Fibroblast of villous mesenchyme (primary cell): Measurements from ENCODE around the gene NSG2. TPM values are rescaled to one million over a fixed set of nuclear protein-coding genes. Genes with fewer than 3 reads are reported as not detected.
"Not testable (repeated sequence)": the region's sequence is repeated elsewhere in the genome, so short reads cannot be mapped to it uniquely, and the experiment has no call there.

Experiments used
- DNase-seq: peaks from one replicate; pipeline ENCODE4 v3.0.0-alpha.2; 2010; ENCODE audit warnings: low read depth
- H3K4me3 ChIP-seq: 2 replicates; pipeline ENCODE4 v1.5.1; 2011; ENCODE audit warnings: low read depth, mild to moderate bottlenecking, low read length
- CTCF ChIP-seq: IDR thresholded peaks from 2 replicates; pipeline ENCODE4 v1.5.1; 2012; ENCODE audit warnings: low read depth, mild to moderate bottlenecking, low read length; ENCODE audit not compliant: insufficient read depth
- total RNA-seq: library from RNA; depleted of rRNA; stranded (reverse); fragments of >200 nt; gene quantifications from 2 replicates; pipeline ENCODE4 v1.2.3, GENCODE V29; 2012

The NSG2 gene
- total RNA-seq, 1 donor = under 0.01 TPM

GRCh38 chr5:174146556-174146955 lies 101.0 kb downstream of the NSG2 start:
- no peak overlapping the region for H3K4me3 ChIP-seq
- no peak for DNase-seq
- TF ChIP-seq CTCF = no peak

- not testable (repeated sequence) for DNase-seq
Measured at GRCh38 chr5:174147012-174147411, 101.5 kb downstream of the NSG2 start.

DNA sequence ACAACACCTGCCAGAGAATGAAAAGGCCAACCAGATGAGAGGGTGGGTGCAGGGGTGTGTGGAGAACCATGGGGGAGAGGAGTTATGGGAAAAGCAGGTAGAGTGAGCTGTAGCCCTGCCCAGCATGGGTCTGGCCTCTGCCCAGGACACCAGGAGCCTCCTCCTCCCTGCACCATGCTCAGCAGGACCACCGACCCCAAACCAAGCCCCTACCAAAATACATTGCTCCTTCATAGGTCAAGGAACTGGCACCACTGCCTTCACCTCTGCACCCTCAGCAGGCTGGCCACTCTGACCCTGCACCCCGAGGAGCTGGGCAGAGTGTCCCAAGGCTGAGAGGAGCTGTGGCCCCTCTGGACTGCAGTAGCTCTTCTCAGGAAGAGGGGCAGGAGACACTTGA lies 102.0 kb downstream of the NSG2 start:
- no peak overlapping the region for H3K4me3 ChIP-seq
- DNase-seq = no peak
- TF ChIP-seq CTCF = no peak

More at GRCh38 chr5:174147012-174147411, 101.5 kb downstream of the NSG2 start:
- not testable (repeated sequence) for H3K4me3 ChIP-seq

DNA sequence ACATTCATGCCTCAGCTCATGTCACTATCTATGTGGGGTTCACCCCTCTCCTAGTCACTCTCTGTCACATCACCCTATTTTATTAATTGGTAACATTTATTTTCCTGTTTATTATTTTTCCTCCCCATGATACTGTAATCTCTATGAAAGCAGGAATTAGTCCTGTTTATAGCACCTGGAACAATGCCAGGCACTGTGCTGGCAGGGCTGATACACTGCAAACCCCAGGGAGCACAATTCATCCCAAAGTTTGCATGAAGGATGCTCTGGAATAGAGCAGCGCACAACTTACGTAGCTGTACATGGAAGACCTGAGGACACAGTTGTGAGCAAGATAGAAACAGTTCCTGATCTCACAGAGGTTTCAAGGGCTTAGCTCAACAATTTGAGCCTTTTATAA lies 103.2 kb downstream of the NSG2 start:
- no peak for TF ChIP-seq CTCF
- H3K4me3 ChIP-seq = no peak overlapping the region
- DNase-seq = no peak

GRCh38 chr5:174149426-174149825 lies 103.9 kb downstream of the NSG2 start:
- H3K4me3 ChIP-seq = no peak overlapping the region
- TF ChIP-seq CTCF = no peak
- no peak for DNase-seq

DNA sequence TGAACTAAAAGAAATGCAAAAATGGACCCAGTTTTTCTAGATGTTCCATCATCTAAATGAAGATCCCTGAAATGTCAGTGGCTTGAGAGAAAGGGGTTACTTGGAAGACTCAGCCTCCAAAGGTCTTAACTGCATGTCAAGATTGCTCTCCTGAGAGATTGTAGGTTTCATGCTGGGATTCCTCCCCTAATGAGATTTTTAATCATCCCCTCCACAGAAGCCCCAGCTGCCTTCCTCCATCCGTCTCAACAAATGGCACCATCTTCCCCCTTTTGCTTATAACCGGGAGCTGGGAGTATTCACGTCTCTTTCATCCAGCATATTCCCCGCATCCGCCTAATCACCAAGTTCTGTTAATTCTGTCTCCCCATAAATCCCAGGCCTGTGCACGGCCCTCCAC lies 104.5 kb downstream of the NSG2 start:
- DNase-seq = no peak
- no peak for TF ChIP-seq CTCF
- no peak overlapping the region for H3K4me3 ChIP-seq

- no peak overlapping the region for H3K4me3 ChIP-seq
- TF ChIP-seq CTCF = no peak
- DNase-seq = no peak
Measured at GRCh38 chr5:174151599-174152181, 106.2 kb downstream of the NSG2 start.

- no peak for TF ChIP-seq CTCF
- DNase-seq = no peak
- H3K4me3 ChIP-seq = no peak overlapping the region
Measured at GRCh38 chr5:174154559-174154958, 109.1 kb downstream of the NSG2 start.
